Measurements from ENCODE around the gene CLN3.

Gene CLN3

DNA sequence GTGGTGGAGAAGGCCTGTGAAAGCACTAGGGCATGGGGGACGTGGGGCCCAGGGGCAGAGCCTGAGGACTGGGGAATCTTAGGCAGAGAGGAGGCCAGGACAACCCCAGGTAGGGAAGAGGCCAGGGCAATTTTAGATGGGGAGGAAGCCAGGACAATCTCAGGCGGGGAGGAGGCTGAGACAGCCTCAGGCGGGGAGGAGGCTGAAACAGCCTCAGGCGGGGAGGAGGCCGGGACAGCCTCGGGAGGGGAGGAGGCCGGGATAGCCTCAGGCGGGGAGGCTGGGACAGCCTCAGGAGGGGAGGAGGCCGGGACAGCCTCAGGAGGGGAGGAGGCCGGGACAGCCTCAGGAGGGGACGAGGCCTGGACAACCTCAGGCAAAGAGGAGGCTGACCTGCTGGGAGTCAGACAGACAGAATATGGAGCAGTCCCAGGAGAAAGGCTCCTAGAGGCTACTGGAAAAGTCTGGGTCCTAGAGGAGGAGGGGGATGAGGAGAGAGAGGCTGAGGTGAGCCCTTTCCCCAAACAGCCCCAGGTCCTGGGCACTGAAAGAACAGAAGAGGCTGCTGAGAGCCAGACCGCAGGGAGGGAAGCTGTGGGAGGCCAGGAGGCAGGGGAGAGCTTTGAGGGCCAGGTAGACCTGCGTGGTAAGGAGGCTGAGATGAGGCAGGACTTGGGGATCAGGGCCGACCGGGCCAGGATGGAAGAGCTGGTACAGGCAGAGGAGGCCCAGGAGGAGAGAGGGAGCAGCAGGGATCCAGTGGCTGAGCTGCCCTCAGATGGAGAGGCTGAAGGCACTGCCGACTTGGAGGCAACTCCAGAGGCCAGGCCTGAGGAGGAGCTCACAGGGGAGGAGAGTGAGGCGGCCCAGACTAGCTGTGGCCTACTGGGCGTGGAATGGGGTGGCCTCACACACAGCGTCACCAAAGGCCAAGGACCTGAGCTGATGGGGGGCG lies 4.2 kb upstream of the CLN3 start:
- TF ChIP-seq SUZ12 (IDR thresholded peaks at IDR 0.05) = no peak
- no peak for TF ChIP-seq ZNF384 (IDR thresholded peaks at IDR 0.05)
- no peak for TF ChIP-seq TARDBP (IDR thresholded peaks at IDR 0.05)
- TF ChIP-seq, protein P1, sequence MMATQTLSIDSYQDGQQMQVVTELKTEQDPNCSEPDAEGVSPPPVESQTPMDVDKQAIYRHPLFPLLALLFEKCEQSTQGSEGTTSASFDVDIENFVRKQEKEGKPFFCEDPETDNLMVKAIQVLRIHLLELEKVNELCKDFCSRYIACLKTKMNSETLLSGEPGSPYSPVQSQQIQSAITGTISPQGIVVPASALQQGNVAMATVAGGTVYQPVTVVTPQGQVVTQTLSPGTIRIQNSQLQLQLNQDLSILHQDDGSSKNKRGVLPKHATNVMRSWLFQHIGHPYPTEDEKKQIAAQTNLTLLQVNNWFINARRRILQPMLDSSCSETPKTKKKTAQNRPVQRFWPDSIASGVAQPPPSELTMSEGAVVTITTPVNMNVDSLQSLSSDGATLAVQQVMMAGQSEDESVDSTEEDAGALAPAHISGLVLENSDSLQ (IDR thresholded peaks at IDR 0.05) = no peak
- no peak for TF ChIP-seq FOXA1 (IDR thresholded peaks at IDR 0.05)
- POLR2A ChIA-PET = no interaction called here
- CTCF ChIA-PET = interaction anchor here (0.5 kb wide), 1 partner anchor 13 kb away, joined by 4 read pairs; no protein-coding TSS in a partner anchor

DNA sequence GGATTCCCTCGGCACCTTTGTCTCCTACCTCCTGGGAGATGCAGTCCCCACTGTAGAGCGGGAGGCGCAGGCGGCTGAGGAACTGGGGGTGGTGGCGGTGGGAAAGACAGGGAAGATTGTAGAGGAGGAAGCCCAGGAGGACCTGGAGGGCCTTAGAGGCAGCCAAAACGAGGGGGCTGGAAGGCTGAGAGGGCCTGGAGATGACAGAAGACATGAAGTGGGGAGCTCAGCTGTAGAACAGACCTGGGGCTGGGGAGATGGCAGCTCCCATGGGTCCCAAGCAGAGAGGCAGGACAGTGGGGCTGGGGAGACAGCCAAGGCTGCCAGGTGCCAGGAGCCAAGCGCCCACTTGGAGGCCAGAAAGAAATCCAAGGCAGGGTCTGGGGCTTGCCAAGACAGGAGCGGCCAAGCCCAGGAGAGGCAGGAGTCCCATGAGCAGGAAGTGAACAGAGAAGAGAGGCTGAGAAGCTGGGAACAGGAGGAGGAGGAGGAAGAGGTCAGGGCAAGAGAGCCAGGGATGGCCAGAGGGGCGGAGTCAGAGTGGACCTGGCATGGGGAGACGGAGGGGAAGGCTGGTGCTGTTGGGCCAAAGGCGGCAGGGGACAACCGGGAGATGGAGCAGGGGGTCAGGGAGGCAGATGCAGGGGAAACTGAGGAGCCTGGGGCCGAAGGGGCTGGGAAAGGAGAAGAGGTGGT lies 3.4 kb upstream of the CLN3 start:
- CTCF ChIA-PET = no interaction called here
- POLR2A ChIA-PET = no interaction called here

More for the DNA sequence above, 4.2 kb upstream of the CLN3 start:
- no peak for DNase-seq (ENCODE audit: extremely low spot score)

DNA sequence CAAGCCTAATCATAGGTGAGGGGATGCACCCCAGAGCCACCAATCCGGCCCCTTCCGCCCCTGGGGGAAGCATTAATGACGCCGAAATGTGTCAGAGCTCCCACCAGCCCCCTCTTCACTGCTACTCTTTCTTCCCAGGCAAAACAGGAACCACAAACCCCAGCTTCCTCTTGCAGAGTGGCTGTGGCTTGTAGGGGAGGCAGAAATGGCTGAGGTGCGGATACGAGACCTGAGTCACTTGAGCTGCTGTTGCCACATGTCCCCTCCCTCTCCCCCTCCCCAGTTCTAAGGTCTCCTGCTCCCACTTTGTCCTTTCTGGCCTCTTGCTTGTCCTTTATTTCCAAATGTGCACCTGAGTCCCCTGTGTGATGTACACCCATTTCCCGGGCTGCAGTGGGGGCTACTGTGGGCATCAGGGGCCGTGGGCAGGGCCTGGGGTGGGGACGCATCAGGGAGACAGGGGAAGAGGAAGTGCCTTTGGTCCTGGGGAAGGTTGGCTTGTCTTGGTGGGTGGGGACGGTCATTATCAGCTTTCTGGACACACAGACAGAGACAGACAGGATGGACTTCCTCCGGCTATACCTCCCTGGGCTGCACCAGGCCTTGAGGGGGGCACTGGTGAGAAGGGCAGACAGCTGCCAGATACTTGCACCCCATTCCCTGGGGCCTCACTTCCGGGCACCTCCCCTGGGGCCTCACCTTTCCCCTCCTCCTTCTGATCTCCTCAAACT lies 2.4 kb upstream of the CLN3 start, which contains the start of gene APOBR:
APOBR (plus strand) TSS at position 523 of the 731 bp plus-strand sequence; CDS start at position 562, 39 bp downstream.
- ChIA-PET POLR2A (no interaction called here), CTCF (no interaction called here)
- no peak for DNase-seq (ENCODE audit: extremely low spot score)
- TF ChIP-seq FOXA1 (IDR thresholded peaks at IDR 0.05) (no peak), L3MBTL2 (conservative IDR thresholded peaks at IDR 0.05) (no peak), TARDBP (IDR thresholded peaks at IDR 0.05) (no peak), HDGF (IDR thresholded peaks at IDR 0.05; ENCODE audit: borderline replicate concordance) (no peak), FOXK2 (IDR thresholded peaks at IDR 0.05) (no peak), SP1 (IDR thresholded peaks at IDR 0.05) (no peak), BHLHE40 (IDR thresholded peaks at IDR 0.05; ENCODE audit: borderline replicate concordance) (no peak), SUZ12 (IDR thresholded peaks at IDR 0.05) (no peak), ZNF384 (IDR thresholded peaks at IDR 0.05) (no peak), NFRKB (IDR thresholded peaks at IDR 0.05) (no peak), FOXM1 (IDR thresholded peaks at IDR 0.05; ENCODE audit: borderline replicate concordance) (no peak), CTBP1 (IDR thresholded peaks at IDR 0.05; ENCODE audit: borderline replicate concordance) (no peak), ELF4 (IDR thresholded peaks at IDR 0.05) (no peak), ARNT (IDR thresholded peaks at IDR 0.05) (no peak), LEF1 (IDR thresholded peaks at IDR 0.05; ENCODE audit: borderline replicate concordance) (no peak)
- TF ChIP-seq, protein P1 (IDR thresholded peaks at IDR 0.05) = no peak

More for the DNA sequence above, 3.4 kb upstream of the CLN3 start:
- DNase-seq (ENCODE audit: extremely low spot score) = no peak
- TF ChIP-seq SP1 (IDR thresholded peaks at IDR 0.05) = no peak

DNA sequence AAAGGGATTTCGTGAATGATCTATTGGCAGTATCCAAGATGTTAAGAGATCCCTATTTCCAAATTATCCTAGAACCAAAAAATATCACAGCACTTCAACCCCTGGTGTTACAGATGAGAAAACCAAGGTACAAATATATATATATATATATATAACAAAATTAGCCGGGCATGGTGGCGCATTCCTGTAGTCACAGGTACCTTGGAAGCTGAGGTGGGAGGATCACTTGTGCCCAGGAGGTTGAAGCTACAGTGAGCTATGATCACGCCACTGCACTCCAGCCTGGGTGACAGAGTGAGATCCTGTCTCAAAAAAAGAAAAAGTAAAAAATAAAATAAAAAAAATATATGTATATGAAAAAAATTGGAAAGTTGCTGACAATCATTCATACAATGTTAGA lies 637 bp upstream of the CLN3 start:
- TF ChIP-seq SUZ12 (IDR thresholded peaks at IDR 0.05) = no peak
- TF ChIP-seq TARDBP (IDR thresholded peaks at IDR 0.05) = no peak
- no peak for TF ChIP-seq HDGF (IDR thresholded peaks at IDR 0.05; ENCODE audit: borderline replicate concordance)
- TF ChIP-seq, protein P1 (IDR thresholded peaks at IDR 0.05) = no peak
- TF ChIP-seq FOXA1 (IDR thresholded peaks at IDR 0.05) = no peak
- no peak for TF ChIP-seq NFRKB (IDR thresholded peaks at IDR 0.05)
- TF ChIP-seq SP1 (IDR thresholded peaks at IDR 0.05) = no peak
- no peak for TF ChIP-seq ZNF384 (IDR thresholded peaks at IDR 0.05)
- TF ChIP-seq L3MBTL2 (conservative IDR thresholded peaks at IDR 0.05) = no peak
- TF ChIP-seq ARNT (IDR thresholded peaks at IDR 0.05) = no peak
- no peak for TF ChIP-seq BHLHE40 (IDR thresholded peaks at IDR 0.05; ENCODE audit: borderline replicate concordance)
- TF ChIP-seq ELF4 (IDR thresholded peaks at IDR 0.05) = no peak
- TF ChIP-seq FOXM1 (IDR thresholded peaks at IDR 0.05; ENCODE audit: borderline replicate concordance) = no peak
- TF ChIP-seq LEF1 (IDR thresholded peaks at IDR 0.05; ENCODE audit: borderline replicate concordance) = no peak
- TF ChIP-seq FOXK2 (IDR thresholded peaks at IDR 0.05) = no peak
- no peak for TF ChIP-seq CTBP1 (IDR thresholded peaks at IDR 0.05; ENCODE audit: borderline replicate concordance)
- DNase-seq (ENCODE audit: extremely low spot score) = no peak
- POLR2A ChIA-PET = interaction anchor here (1.0 kb wide), 1 partner anchor 21 kb away, joined by 3 read pairs; no protein-coding TSS in a partner anchor
- CTCF ChIA-PET = no interaction called here

DNA sequence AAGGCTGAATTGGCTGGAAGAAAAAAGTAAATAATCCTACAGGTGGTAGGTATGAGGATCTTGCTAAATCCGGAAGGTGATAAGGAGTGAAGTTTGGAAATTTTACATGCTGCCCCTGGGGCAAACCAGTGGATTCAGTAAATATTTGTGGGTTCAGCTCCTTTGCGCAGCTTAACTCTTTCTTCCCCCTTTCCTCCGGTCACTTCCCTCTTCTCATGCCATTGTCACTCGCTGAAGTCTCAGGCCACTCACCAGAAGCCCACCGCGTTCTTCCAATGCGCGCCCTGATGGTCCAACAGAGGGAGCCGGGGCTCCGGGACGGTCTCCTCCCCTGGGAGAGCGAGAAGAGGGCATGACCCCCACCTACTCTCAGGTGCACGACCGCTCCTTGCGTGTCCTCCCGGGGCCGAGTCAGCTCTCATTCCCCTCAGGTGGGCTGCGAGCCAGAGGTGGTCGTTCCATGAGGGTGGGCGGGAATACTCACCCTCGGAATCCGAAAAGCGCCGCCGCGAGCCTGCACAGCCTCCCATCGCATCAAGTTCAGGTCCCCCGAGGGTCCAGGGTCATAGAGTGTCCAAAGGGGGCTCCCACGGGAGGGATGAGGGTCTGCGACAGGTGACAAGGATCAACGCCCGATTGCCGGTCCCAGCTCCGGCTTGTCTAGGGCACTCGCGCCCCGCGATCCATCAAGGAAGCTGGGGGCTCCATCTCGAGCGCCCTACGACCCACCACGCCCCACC lies 474 bp downstream of the CLN3 start:
- ChIA-PET POLR2A (interaction anchor here (1.0 to 1.5 kb wide), 2 partner anchors 13 to 22 kb away, joined by 3 to 5 read pairs; no protein-coding TSS in a partner anchor), CTCF (no interaction called here)
- TF ChIP-seq CTBP1 (IDR thresholded peaks at IDR 0.05; ENCODE audit: borderline replicate concordance) (no peak), SUZ12 (IDR thresholded peaks at IDR 0.05) (no peak), HDGF (IDR thresholded peaks at IDR 0.05; ENCODE audit: borderline replicate concordance) (no peak), FOXA1 (IDR thresholded peaks at IDR 0.05) (no peak), ELF4 (IDR thresholded peaks at IDR 0.05) (no peak), NFRKB (IDR thresholded peaks at IDR 0.05) (no peak), TARDBP (IDR thresholded peaks at IDR 0.05) (no peak), SP1 (IDR thresholded peaks at IDR 0.05) (no peak), ARNT (IDR thresholded peaks at IDR 0.05) (no peak), LEF1 (IDR thresholded peaks at IDR 0.05; ENCODE audit: borderline replicate concordance) (no peak)
- DNase-seq (ENCODE audit: extremely low spot score) = peak; percentile 40
